ENCODE results near the gene IL23A.

DNA sequence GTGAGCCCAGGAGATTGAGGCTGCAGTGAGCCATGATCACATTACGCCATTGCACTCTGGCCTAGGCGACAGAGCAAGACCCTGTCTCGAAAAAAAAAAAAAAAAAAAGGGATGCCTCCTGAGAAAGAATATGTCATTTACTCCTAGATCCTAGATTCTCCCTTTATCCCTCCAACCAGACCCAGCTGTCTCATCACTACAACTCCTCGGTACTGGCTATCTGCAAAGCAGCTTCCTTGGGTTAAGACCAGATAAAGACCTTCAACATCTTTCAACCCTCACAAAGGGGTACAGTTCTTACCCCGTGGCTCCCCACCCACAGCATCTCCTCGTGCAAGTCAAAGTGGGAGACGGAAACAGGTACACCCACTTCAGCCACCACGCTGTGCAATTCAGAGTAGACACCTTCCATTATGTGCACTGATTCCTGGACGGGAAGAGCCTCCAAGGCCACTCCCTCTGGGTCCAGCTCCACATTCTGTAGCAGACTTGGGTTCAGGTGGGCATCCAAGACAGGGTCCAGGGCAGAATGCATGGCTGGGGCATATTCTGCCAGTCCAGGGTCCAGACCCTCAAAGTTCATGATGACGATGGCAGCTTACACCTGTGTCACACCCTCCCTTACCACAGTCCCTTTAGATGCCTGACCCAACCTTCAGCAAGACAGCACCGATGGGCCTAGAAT lies 6.0 kb upstream of the IL23A start:
- no peak for TF ChIP-seq CTCF (conservative IDR thresholded peaks at IDR 0.05 in 1 of 2, IDR thresholded peaks at IDR 0.05 in 1 of 2; ENCODE audit: extremely low read depth in 1 of 2, insufficient read depth in 1 of 2, low read depth in 1 of 2, low read length in 2 of 2)
- no peak for TF ChIP-seq EZH2 (IDR thresholded peaks at IDR 0.05; ENCODE audit: borderline replicate concordance, low read length)
